Duodenal mucosa (tissue), 2 donors: ENCODE measurements around the gene MIB2.
"Not testable (repeated sequence)": the region's sequence is repeated elsewhere in the genome, so short reads cannot be mapped to it uniquely, and the experiment has no call there.

Experiments used
- H3K27ac ChIP-seq: one replicate; pipeline ENCODE4 v1.7.0; 2013; ENCODE audit warnings: low read depth, low read length
- H3K27me3 ChIP-seq, 2 donors: one replicate each; pipeline ENCODE4 v1.7.0; 2013; ENCODE audit warnings: low read length in 2 of 2, control low read depth in 1 of 2; ENCODE audit not compliant: insufficient read depth in 2 of 2, control insufficient read depth in 1 of 2
- H3K36me3 ChIP-seq, 2 donors: one replicate each; pipeline ENCODE4 v1.7.0; 2013; ENCODE audit warnings: low read length in 2 of 2, control low read depth in 1 of 2; ENCODE audit not compliant: insufficient read depth in 2 of 2, control insufficient read depth in 1 of 2
- H3K4me1 ChIP-seq, 2 donors: one replicate each; pipeline ENCODE4 v1.7.0; 2013; ENCODE audit warnings: low read length in 2 of 2, control low read depth in 1 of 2; ENCODE audit not compliant: insufficient read depth in 2 of 2, control insufficient read depth in 1 of 2
- H3K4me3 ChIP-seq, 2 donors: one replicate each; pipeline ENCODE4 v1.7.0; 2013; ENCODE audit warnings: low read length in 2 of 2, low read depth in 1 of 2
- H3K9ac ChIP-seq, 2 donors: one replicate each; pipeline ENCODE4 v1.7.0; 2013; ENCODE audit warnings: low read length in 2 of 2, low read depth in 1 of 2
- H3K9me3 ChIP-seq, 2 donors: one replicate each; pipeline ENCODE4 v1.7.0; 2013; ENCODE audit warnings: low read length in 2 of 2, control low read depth in 1 of 2; ENCODE audit not compliant: control insufficient read depth in 1 of 2

Gene MIB2

DNA sequence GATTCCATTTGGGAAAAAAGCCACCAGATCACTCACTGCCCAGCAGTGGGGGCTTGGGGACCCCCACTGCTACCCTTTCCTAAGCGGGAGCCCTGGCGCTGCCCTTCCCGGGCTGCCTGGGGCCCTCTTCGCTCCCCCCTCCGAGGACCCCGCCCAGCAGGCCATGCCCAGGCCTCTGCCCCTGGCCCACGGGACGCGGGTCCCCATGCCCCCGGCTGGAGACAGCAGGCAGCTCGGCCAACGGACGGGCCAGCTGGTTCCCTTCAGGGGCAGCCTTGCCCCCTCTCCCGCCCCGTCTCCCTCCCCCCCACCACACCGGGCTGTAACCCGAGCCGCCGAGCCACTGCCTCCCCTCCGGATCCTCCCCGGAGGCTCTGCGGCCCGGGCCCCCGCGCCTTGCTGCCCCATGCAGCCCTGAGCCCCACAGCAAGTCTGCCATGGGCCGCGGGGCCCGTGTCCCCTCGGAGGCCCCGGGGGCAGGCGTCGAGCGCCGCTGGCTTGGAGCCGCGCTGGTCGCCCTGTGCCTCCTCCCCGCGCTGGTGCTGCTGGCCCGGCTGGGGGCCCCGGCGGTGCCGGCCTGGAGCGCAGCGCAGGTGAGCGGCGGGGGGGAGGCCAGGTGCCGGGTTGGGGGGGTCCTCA is 16.6 kb downstream of the MIB2 start, which contains the start of gene MMP23B:
MMP23B (plus strand) TSS at position 392 of the 639 bp plus-strand sequence; CDS start at position 438, 46 bp downstream.
- Histone ChIP-seq H3K9me3 (no peaks in the 10 kb centered on the region), H3K36me3 (peaks cover 0 to 10% of the 10 kb centered on the region in 2 donors), H3K27me3 (peaks cover 0 to 7% of the 10 kb centered on the region in 2 donors), H3K27ac (no peak within 1 kb of the TSS), H3K9ac (no peak within 1 kb of the TSS), H3K4me3 (no peak within 1 kb of the TSS), H3K4me1 (peaks cover 2 to 9% of the 10 kb centered on the region in 2 donors)

DNA sequence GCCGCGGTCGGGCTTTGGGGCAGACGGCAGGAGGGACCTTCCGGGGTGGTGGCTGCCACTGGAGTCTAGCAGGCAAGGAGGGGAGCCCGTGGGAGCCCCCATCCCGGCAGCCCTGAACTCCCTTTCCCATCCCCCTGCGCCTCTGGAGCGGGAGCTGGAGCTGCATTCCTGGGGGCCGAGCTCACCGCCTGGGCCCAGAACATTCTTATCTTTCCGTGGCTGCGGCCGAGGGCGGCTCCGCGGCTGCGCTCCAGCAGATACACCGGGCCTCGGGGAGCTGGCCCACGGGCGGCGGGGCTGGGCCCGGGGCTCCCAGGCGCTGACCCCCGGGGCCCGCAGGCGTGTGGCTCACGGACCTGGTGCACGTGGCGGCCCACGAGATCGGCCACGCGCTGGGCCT is 18.1 kb downstream of the MIB2 start:
- H3K9ac ChIP-seq, H3K4me3 ChIP-seq, H3K9me3 ChIP-seq, H3K27me3 ChIP-seq, H3K4me1 ChIP-seq, H3K27ac ChIP-seq: not testable (repeated sequence)
- H3K36me3 ChIP-seq = peaks cover 0 to 13% of the 10 kb centered on the region in 2 donors

DNA sequence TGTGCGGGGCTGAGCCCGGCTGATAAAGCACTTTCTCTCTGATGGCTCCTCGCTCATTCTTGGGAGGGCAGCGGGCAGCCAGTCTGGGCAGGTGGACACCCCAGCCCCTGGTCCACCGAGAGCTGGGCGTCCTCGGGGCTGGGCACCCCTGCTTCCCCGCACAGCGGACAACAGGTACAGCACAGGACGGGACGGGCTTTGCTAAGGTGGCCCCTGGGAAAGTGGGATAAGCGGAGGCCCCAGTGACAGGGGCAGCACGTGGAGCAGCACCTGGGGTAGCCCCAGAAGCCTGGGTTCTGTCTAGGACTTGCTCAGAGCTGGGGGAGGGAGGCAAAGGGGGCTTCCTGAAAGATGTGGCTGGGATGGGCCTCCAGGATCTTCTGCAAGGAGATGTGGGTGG is 19.3 kb downstream of the MIB2 start:
- H3K27ac ChIP-seq, H3K9ac ChIP-seq, H3K27me3 ChIP-seq, H3K4me3 ChIP-seq, H3K9me3 ChIP-seq, H3K4me1 ChIP-seq: not testable (repeated sequence)
- H3K36me3 ChIP-seq = peaks cover 0 to 13% of the 10 kb centered on the region in 2 donors

DNA sequence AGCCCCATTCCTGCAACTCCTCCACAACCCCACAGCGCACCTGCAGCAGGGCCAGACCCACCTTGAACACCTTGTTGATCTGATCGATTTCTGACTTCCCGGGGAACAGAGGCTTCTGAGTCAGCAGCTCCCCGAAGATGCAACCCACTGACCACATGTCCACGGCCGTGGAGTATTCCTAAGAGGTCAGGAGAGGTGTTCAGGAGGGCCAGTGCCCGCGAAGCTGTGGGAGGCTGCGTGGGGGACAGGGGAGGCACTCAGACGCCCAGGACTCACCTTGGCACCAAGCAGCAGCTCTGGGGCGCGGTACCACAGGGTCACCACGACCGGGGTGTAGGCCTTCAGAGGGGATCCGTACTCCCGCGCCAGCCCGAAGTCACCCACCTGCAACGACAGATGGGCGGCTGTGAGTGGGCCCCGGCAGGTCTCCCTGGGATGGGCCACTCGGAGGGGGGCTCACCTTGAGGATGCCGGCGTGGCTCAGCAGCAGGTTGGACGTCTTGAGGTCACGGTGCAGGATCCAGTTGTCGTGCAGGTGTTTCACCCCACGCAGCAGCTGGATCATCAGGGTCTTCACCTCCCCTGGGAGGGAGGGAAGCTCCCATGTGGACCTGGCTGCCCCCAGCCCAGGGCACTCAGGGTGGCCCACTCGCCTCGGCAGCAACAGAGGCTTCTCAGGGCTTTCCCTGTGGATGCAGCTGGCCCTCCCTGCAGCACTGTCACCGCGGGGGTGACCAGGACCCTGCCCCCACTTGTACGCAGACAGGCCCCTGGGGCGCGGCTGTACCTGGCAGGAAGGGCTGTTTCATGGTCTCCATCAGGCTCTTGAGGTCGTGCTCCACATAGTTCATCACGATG is 21.6 kb downstream of the MIB2 start:
- H3K36me3 ChIP-seq = peaks cover 0 to 13% of the 10 kb centered on the region in 2 donors
- not testable (repeated sequence) for H3K4me3 ChIP-seq, H3K27me3 ChIP-seq, H3K27ac ChIP-seq, H3K9ac ChIP-seq, H3K9me3 ChIP-seq, H3K4me1 ChIP-seq

DNA sequence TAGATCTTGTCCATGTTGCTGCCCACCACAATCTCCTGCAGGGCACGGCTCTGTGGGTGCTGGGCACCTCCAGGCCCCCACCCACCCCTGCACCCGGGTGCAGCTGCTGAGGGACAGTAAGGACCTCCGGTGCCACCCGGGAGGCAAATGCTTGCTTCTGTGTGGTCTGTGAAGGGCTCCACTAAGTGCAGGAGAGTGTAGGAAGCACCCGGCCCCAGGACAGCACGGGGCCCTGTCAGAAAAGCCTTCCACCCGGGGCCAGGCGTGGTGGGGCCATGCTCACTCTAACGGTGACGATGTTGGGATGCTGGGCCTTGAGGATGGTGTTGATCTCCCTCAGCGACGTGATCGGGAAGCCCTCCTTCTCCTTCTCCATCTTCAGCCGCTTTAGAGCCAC is 22.2 kb downstream of the MIB2 start:
- H3K27ac ChIP-seq, H3K4me1 ChIP-seq, H3K4me3 ChIP-seq, H3K9me3 ChIP-seq, H3K9ac ChIP-seq, H3K27me3 ChIP-seq: not testable (repeated sequence)
- peaks cover 0 to 13% of the 10 kb centered on the region in 2 donors for H3K36me3 ChIP-seq

DNA sequence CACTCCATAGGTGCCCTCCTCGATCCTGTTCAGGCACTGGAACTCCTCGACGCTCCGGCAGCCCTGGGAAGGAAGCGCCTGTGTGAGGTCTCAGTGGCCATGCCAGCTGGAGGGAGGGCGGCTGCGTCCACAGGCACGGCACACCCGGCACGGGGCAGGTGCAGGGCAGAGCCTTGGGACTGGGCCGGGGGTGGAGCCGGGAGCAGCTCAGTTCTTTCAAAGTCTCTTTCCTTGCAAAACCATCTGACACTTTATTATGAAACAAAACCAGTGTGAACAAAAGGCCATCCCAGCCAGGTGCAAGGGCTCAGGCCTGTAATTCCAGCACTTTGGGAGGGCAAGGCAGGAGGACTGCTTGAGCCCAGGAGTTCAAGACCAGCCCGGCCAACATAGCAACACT is 23.2 kb downstream of the MIB2 start:
- not testable (repeated sequence) for H3K9ac ChIP-seq, H3K9me3 ChIP-seq, H3K4me3 ChIP-seq, H3K4me1 ChIP-seq, H3K27ac ChIP-seq, H3K27me3 ChIP-seq
- H3K36me3 ChIP-seq = peaks cover 0 to 13% of the 10 kb centered on the region in 2 donors

DNA sequence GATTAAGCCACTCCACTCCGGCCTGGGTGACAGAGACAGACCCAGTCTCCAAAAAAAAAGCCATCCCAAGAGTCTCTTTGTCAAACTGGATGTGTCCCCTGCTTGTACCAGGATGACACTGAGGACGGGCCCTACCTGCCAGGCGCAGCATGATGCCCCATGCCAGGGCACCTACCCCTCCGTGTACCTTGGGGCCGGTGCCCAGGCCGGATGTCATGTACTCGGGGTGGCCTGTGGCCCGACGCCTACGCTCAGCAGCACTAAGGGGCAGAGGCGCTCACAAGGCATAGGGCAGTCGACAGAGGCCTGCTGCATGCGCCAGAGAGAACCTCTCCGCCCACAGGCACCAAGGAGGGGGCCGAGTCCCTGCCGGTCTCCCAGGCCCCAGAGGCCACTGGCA is 24.1 kb downstream of the MIB2 start:
- H3K4me1 ChIP-seq, H3K4me3 ChIP-seq, H3K27me3 ChIP-seq, H3K9ac ChIP-seq, H3K27ac ChIP-seq, H3K9me3 ChIP-seq: not testable (repeated sequence)
- H3K36me3 ChIP-seq = peaks cover 0 to 13% of the 10 kb centered on the region in 2 donors

DNA sequence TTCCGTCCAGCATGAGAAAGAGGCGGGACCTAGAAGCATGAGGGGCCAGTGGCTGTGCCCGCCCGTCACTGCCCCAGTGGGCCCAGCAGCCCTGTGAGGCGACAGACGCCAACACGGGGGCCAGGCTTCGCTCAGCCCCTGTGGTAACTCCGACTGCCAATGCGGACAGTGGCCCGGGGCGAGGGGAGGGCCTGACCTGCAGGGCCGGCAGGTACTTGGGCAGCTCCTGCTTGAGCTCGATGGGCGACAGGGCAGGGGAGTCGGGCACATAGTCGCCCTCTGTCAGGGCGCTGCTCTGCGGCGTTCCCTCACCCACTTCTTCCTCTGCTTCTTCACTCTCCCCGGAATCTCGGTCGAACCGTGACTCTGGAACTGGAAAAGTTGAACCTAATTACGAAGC is 24.8 kb downstream of the MIB2 start:
- H3K4me1 ChIP-seq, H3K9ac ChIP-seq, H3K4me3 ChIP-seq, H3K27me3 ChIP-seq, H3K9me3 ChIP-seq, H3K27ac ChIP-seq: not testable (repeated sequence)
- H3K36me3 ChIP-seq = peaks cover 0 to 13% of the 10 kb centered on the region in 2 donors

DNA sequence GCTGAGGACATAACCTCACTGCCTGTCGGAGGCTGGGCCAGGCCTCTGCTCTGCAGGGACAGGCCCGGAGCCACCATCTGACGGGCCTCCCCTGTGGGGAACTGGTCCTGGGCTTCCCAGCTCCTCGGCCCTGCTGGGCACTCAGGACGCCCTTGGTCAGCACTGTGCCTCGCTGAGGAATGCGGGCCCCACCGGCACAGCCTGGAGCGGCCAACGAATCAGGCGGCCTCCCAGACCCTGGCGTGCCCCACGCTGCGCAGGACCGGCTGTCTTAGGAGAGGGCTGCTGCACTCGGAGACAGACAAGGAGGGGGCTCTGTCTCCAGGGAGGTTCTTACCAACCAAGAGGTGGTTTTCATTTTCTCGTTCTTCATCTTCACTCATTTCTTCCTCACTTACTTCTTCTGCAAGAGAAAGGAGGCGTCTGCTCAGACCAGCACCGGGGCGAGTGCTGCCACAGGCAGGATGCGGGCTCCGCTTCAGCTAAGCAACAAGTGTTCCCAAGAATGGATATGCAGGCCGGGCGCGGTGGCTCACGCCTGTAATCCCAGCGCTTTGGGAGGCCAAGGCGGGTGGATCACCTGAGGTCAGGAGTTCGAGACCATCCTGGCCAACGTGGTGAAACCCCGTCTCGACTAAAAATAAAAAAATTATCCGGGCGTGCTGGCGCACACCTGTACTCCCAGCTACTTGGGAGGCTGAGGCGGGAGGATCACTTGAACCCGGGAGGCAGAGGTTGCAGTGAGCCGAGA is 25.6 kb downstream of the MIB2 start:
- H3K9me3 ChIP-seq, H3K27ac ChIP-seq, H3K27me3 ChIP-seq, H3K4me1 ChIP-seq, H3K9ac ChIP-seq, H3K4me3 ChIP-seq: not testable (repeated sequence)
- peaks cover 0 to 13% of the 10 kb centered on the region in 2 donors for H3K36me3 ChIP-seq

DNA sequence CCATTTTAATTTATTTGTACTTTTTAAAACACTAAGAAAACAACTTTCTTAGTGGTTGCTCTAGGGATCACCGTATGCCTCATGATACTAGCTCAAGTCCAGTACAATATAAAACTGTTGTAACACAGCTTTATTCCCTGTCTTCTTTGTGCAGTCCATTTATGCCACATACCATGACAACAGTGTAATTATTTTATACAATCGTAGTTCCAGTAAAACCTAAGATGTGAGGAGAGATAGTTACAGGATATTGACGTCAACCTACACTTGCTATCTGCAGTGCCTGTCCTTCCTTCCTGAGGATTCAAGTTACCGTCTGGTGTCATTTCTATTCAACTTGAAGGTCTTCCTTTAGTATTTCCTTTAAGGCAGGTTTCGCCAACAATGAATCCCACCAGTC is 31.0 kb downstream of the MIB2 start:
- H3K4me1 ChIP-seq = peaks cover 0 to 17% of the 10 kb centered on the region in 2 donors
- H3K9ac ChIP-seq, H3K4me3 ChIP-seq, H3K27me3 ChIP-seq, H3K9me3 ChIP-seq, H3K27ac ChIP-seq: not testable (repeated sequence)
- H3K36me3 ChIP-seq = peaks cover 0 to 24% of the 10 kb centered on the region in 2 donors
